GM12878 (cell line): Measurements from ENCODE around the gene ZNF653.

Experiments
- ATF2 ChIP-seq: IDR thresholded peaks from 2 replicates; pipeline ENCODE4 v1.6.1; 2012; ENCODE audit warnings: low read length, inconsistent platforms
- BCL11A ChIP-seq: IDR thresholded peaks from 2 replicates; pipeline ENCODE4 v1.6.1; 2011; ENCODE audit warnings: low read depth, low read length
- BCL3 ChIP-seq: IDR thresholded peaks from 2 replicates; pipeline ENCODE4 v1.6.1; 2011; ENCODE audit warnings: borderline replicate concordance, low read depth, mild to moderate bottlenecking, moderate library complexity, low read length; ENCODE audit not compliant: insufficient read depth, poor library complexity, severe bottlenecking
- CEBPB ChIP-seq, 2 experiments: fragments of 150-350 bp in 1 of 2; IDR thresholded peaks; 2 replicates each; pipeline ENCODE4 v1.6.1; 2012 to 2014; ENCODE audit warnings: low read depth in 2 of 2, low read length in 2 of 2, borderline replicate concordance in 1 of 2, inconsistent platforms in 1 of 2
- EZH2 ChIP-seq: IDR thresholded peaks from 2 replicates; pipeline ENCODE4 v1.6.1; 2012; ENCODE audit warnings: low read depth, mild to moderate bottlenecking, control low read depth, inconsistent platforms, low read length, borderline replicate concordance; ENCODE audit not compliant: control insufficient read depth
- HDAC6 ChIP-seq: fragments of 200-600 bp; sonication (generic); IDR thresholded peaks from one replicate; pipeline ENCODE4 v1.8.0; 2017; ENCODE audit warnings: antibody characterized with exemption; ENCODE audit not compliant: unreplicated experiment
- NFIC ChIP-seq: IDR thresholded peaks from 2 replicates; pipeline ENCODE4 v1.6.1; 2012; ENCODE audit warnings: low read depth, mild to moderate bottlenecking, inconsistent platforms, low read length, moderate library complexity
- PAX8 ChIP-seq: fragments of 450-650 bp; IDR thresholded peaks from 2 replicates; pipeline ENCODE4 v1.6.1; 2017; ENCODE audit warnings: mild to moderate bottlenecking, moderate library complexity
- RAD21 ChIP-seq: IDR thresholded peaks from 2 replicates; pipeline ENCODE4 v1.6.1; 2011; ENCODE audit warnings: mild to moderate bottlenecking, low read depth, low read length, moderate library complexity; ENCODE audit not compliant: insufficient read depth
- SMAD1 ChIP-seq: fragments of 450-650 bp; IDR thresholded peaks from 2 replicates; pipeline ENCODE4 v1.6.1; 2018; ENCODE audit warnings: mild to moderate bottlenecking, low read depth; ENCODE audit not compliant: partially characterized antibody
- TAF1 ChIP-seq: IDR thresholded peaks from 2 replicates; pipeline ENCODE4 v1.6.1; 2011; ENCODE audit warnings: mild to moderate bottlenecking, low read depth, low read length, borderline replicate concordance
- TF ChIP-seq, protein P1 (sequence below), 3 experiments: IDR thresholded peaks in 2 of 3; conservative IDR thresholded peaks in 1 of 3; 2 replicates each; pipeline ENCODE4 v1.5.1; 2011; ENCODE audit warnings: low read depth in 3 of 3, low read length in 3 of 3, mild to moderate bottlenecking in 3 of 3, control low read depth in 2 of 3, moderate library complexity in 2 of 3, inconsistent platforms in 1 of 3, mixed read lengths in 1 of 3; ENCODE audit not compliant: control insufficient read depth in 2 of 3, insufficient read depth in 1 of 3; ENCODE audit errors: extremely low read depth in 1 of 3
- TF ChIP-seq, protein P2 (sequence below): fragments of 450-650 bp; IDR thresholded peaks from 2 replicates; pipeline ENCODE4 v1.6.1; 2016; ENCODE audit warnings: mild to moderate bottlenecking

GRCh38 chr19:11450570-11451326 is 54.9 kb downstream of the ZNF653 start:
- no peak for TF ChIP-seq EZH2
- no peak for TF ChIP-seq BCL11A
- TF ChIP-seq, protein P1, sequence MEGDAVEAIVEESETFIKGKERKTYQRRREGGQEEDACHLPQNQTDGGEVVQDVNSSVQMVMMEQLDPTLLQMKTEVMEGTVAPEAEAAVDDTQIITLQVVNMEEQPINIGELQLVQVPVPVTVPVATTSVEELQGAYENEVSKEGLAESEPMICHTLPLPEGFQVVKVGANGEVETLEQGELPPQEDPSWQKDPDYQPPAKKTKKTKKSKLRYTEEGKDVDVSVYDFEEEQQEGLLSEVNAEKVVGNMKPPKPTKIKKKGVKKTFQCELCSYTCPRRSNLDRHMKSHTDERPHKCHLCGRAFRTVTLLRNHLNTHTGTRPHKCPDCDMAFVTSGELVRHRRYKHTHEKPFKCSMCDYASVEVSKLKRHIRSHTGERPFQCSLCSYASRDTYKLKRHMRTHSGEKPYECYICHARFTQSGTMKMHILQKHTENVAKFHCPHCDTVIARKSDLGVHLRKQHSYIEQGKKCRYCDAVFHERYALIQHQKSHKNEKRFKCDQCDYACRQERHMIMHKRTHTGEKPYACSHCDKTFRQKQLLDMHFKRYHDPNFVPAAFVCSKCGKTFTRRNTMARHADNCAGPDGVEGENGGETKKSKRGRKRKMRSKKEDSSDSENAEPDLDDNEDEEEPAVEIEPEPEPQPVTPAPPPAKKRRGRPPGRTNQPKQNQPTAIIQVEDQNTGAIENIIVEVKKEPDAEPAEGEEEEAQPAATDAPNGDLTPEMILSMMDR (IDR thresholded peaks at IDR 0.05 in 2 of 3, conservative IDR thresholded peaks at IDR 0.05 in 1 of 3; ENCODE audit: control insufficient read depth in 2 of 3, extremely low read depth in 1 of 3, insufficient read depth in 1 of 3, low read depth in 3 of 3, low read length in 3 of 3) = no peak
- TF ChIP-seq PAX8 = no peak
- no peak for TF ChIP-seq RAD21
- no peak for TF ChIP-seq ATF2
- no peak for TF ChIP-seq CEBPB (IDR thresholded peaks at IDR 0.05; ENCODE audit: borderline replicate concordance in 1 of 2, low read depth in 2 of 2, low read length in 2 of 2)
- TF ChIP-seq TAF1 = no peak
- no peak for TF ChIP-seq SMAD1
- TF ChIP-seq NFIC = no peak
- TF ChIP-seq, protein P2, sequence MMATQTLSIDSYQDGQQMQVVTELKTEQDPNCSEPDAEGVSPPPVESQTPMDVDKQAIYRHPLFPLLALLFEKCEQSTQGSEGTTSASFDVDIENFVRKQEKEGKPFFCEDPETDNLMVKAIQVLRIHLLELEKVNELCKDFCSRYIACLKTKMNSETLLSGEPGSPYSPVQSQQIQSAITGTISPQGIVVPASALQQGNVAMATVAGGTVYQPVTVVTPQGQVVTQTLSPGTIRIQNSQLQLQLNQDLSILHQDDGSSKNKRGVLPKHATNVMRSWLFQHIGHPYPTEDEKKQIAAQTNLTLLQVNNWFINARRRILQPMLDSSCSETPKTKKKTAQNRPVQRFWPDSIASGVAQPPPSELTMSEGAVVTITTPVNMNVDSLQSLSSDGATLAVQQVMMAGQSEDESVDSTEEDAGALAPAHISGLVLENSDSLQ = no peak
- TF ChIP-seq HDAC6 = no peak
- no peak for TF ChIP-seq BCL3
